Activated T-cell treated with anti-CD3 and anti-CD28 coated beads, Interleukin-2, amount 50 U/mL, for 24 hours (primary cell): ENCODE measurements around the gene SPAG16.

Source experiments
- DNase-seq: peaks from one replicate; pipeline ENCODE4 v3.0.0-alpha.2; 2020
- H3K27ac Mint-ChIP-seq: 2 replicates; pipeline ENCODE4 v1.8.0; 2020; ENCODE audit warnings: mild to moderate bottlenecking, mixed read lengths
- H3K27me3 Mint-ChIP-seq: 2 replicates; pipeline ENCODE4 v1.8.0; 2020; ENCODE audit warnings: mixed read lengths
- H3K36me3 Mint-ChIP-seq: 2 replicates; pipeline ENCODE4 v1.8.0; 2020; ENCODE audit warnings: low read depth, mixed read lengths
- H3K4me1 Mint-ChIP-seq: 2 replicates; pipeline ENCODE4 v1.8.0; 2020; ENCODE audit warnings: low read depth, mixed read lengths
- H3K4me3 Mint-ChIP-seq: 2 replicates; pipeline ENCODE4 v1.8.0; 2020; ENCODE audit warnings: mild to moderate bottlenecking, moderate library complexity, mixed read lengths
- H3K9me3 Mint-ChIP-seq: 2 replicates; pipeline ENCODE4 v1.8.0; 2020; ENCODE audit warnings: mixed read lengths

Gene SPAG16

DNA sequence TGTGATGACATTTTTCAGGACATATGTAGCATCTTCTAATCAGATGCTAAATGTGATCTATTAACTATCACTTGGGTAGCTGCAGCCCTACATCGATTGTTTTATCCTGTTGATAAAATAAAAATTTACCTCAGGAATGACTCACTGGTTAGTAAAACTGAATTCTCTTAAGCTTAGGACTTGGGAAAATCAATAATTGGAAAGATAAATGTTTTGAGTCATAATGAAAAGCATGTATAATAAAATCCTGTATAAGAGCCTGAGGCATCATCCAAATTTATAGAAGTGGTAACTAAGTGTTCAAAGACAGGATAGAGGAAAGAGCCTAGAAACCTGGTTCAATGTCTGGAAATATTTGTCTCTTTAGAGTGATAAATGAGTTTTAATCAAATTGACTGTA lies 958.5 kb downstream of the SPAG16 start:
- H3K4me1 Mint-ChIP-seq: no peaks in the 10 kb centered on the region
- H3K9me3 Mint-ChIP-seq: no peaks in the 10 kb centered on the region
- DNase-seq: no peak
- no peak overlapping the region for H3K27ac Mint-ChIP-seq
- H3K27me3 Mint-ChIP-seq: no peaks in the 10 kb centered on the region
- H3K4me3 Mint-ChIP-seq: no peak overlapping the region
- H3K36me3 Mint-ChIP-seq: no peaks in the 10 kb centered on the region

DNA sequence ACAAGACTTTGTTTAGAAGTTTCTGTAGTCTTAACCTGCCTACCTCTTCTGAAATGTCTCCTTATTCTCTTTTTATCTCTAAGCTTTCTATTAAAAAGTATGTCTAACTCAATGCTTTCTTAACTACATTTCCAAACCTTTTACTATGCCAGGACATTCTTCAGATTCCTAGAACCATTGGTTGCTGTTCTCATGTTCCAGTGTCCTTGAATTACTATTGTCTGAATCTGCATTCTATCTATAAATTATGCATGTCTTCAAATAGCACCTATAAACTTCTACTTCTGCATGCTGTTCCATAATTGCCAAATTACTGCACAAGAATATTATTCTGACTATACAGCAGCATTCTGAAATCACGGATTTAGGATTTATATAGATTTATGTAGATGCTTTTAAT lies 960.6 kb downstream of the SPAG16 start:
- DNase-seq: no peak
- no peak overlapping the region for H3K27ac Mint-ChIP-seq
- H3K36me3 Mint-ChIP-seq: no peaks in the 10 kb centered on the region
- no peaks in the 10 kb centered on the region for H3K27me3 Mint-ChIP-seq
- no peaks in the 10 kb centered on the region for H3K9me3 Mint-ChIP-seq
- H3K4me3 Mint-ChIP-seq: no peak overlapping the region
- H3K4me1 Mint-ChIP-seq: no peaks in the 10 kb centered on the region

DNA sequence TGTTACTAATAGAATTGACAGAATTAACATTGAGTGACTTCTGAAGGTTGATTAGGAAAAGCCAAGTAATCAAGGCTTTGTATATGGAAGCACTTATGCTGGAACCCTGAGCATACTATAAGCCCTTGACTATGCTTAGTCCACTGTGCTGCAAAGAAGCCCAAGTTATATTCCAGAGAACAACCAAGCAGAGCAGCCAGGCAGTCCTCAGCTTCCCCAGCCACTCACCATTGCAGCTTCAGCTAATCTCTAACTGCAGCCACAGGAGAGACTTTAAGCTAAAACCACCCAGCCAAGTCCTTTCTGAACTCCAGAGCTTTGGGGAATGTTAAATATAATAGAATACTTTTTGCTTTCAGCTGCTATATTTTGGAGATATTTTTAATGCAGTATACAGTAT lies 962.2 kb downstream of the SPAG16 start:
- no peak overlapping the region for H3K4me3 Mint-ChIP-seq
- no peaks in the 10 kb centered on the region for H3K36me3 Mint-ChIP-seq
- no peaks in the 10 kb centered on the region for H3K4me1 Mint-ChIP-seq
- H3K27ac Mint-ChIP-seq: no peak overlapping the region
- no peaks in the 10 kb centered on the region for H3K27me3 Mint-ChIP-seq
- DNase-seq: no peak
- no peaks in the 10 kb centered on the region for H3K9me3 Mint-ChIP-seq

DNA sequence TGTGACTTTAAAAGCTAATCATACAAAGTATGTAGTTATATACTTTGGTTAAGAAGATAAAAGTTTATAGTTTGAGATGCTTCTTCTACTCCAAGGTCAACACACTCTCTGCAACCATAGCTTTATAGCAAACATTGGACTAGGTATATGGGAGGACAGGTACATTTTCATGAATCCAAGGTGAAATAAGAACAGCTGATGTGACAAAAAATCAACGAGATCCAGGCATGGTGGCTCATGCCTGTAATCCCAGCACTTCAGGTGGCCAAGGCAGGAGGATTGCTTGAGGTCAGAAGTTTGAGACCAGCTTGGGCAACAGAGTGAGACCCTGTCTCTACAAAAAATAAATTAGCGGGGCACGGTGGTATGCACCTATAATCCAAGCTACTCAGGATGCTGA lies 963.3 kb downstream of the SPAG16 start:
- no peak overlapping the region for H3K27ac Mint-ChIP-seq
- H3K4me1 Mint-ChIP-seq: no peaks in the 10 kb centered on the region
- no peak overlapping the region for H3K4me3 Mint-ChIP-seq
- H3K27me3 Mint-ChIP-seq: no peaks in the 10 kb centered on the region
- H3K9me3 Mint-ChIP-seq: no peaks in the 10 kb centered on the region
- no peaks in the 10 kb centered on the region for H3K36me3 Mint-ChIP-seq
- DNase-seq: no peak

DNA sequence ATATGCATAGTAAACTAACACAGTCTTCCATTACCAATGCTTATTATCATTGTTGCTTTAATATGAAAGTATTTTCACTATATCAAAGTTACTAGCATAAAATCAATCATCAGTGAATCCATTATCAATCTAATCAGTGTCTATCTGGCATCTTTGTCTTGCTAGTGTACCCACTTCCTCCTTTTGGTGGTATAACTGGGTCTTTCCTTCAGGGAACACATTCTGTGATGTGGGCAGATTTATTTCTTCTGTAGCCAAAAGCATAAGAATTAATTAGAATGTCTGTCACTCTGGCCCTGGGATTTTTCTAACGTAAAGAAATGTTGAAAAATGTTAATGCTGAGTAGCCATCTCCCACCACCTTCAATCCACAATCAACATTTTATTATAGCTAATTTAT lies 970.8 kb downstream of the SPAG16 start:
- Mint-ChIP-seq H3K4me1 (no peaks in the 10 kb centered on the region), H3K9me3 (peaks cover 2% of the 10 kb centered on the region), H3K27ac (no peak overlapping the region), H3K27me3 (no peaks in the 10 kb centered on the region), H3K36me3 (no peaks in the 10 kb centered on the region), H3K4me3 (no peak overlapping the region)
- DNase-seq: no peak

DNA sequence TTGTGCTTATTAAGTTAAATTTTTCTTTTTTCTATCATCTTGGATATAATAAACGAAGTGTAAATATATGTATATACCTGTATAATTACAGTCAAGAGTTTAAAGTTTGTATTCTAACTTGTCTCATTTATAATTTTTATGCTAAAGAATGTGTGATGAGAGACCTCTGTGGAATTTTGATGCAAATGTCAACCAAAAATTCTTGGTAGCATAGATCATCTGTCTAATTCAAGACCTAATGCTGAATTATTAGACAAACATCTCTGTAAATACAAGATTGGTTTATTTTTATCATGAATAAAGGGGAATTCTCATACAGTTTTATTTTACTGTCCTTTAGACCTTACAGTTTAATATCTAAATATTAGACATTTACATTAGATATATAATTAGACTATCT lies 977.4 kb downstream of the SPAG16 start:
- no peaks in the 10 kb centered on the region for H3K4me1 Mint-ChIP-seq
- H3K4me3 Mint-ChIP-seq: no peak overlapping the region
- no peak overlapping the region for H3K27ac Mint-ChIP-seq
- H3K36me3 Mint-ChIP-seq: no peaks in the 10 kb centered on the region
- DNase-seq: no peak
- H3K9me3 Mint-ChIP-seq: peaks cover 4% of the 10 kb centered on the region
- no peaks in the 10 kb centered on the region for H3K27me3 Mint-ChIP-seq

DNA sequence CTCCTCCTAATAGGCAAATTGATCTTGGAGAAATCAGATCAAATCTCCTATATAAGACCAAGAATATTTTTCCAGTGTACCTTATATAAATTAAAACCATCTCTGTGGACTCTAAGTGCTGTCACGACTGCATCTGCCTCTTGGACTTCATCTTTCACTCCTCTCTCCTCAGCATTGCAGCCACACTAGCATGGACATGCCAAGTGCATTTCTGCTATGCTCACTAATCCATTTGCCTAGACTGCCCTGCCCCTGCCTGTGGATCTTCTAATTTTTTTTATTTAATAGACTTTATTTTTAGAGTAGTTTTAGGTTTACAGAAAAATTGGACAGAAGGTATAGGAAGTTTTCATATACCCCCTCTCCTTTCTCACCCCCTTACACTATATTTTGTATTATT lies 979.9 kb downstream of the SPAG16 start:
- no peaks in the 10 kb centered on the region for H3K4me1 Mint-ChIP-seq
- H3K27me3 Mint-ChIP-seq: no peaks in the 10 kb centered on the region
- H3K9me3 Mint-ChIP-seq: peaks cover 4% of the 10 kb centered on the region
- DNase-seq: no peak
- no peak overlapping the region for H3K4me3 Mint-ChIP-seq
- no peak overlapping the region for H3K27ac Mint-ChIP-seq
- no peaks in the 10 kb centered on the region for H3K36me3 Mint-ChIP-seq

DNA sequence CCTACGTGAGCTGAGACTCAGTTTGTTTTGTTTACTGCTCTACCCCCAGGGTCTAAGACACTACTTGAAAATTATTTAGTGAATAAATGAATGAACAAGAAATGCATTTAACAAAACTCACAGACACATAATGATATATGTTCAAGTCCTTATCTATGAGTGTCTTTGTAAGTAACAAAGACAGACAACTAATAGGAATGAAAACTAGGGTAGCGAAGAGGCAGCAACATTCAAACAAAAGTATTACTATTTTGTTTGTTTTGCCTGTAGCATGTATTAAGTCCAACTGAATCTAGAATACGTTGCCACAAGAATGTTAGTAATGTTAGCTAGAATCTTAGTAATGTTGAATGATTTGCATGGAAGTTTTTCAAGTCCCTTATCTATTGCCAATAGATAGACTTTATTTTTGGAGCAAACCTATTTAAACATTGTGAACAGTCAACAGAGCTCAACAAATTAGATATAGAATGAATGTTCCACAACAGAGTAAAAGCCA lies 981.8 kb downstream of the SPAG16 start:
- Mint-ChIP-seq H3K36me3 (no peaks in the 10 kb centered on the region), H3K4me1 (no peaks in the 10 kb centered on the region), H3K4me3 (no peak overlapping the region), H3K27me3 (no peaks in the 10 kb centered on the region), H3K27ac (no peak overlapping the region), H3K9me3 (peaks cover 2% of the 10 kb centered on the region)
- no peak for DNase-seq

DNA sequence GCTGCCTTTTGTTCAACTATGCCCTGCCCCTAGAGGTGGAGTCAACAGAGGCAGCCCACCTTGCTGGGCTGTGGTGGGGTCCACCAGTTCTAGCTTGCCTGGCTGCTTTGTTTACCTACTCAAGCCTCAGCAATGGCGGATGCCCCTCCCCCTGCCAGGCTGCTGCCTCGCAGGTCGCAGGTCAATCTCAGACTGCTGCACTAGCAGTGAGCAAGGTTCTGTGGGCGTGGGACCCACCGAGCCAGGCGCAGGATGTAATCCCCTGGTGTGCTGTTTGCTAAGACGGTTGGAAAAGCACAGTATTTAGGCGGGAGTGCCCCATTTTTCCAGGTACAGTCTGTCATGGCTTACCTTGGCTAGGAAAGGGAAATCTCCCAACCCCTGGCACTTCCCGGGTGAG lies 993.6 kb downstream of the SPAG16 start:
- Mint-ChIP-seq H3K9me3 (peaks cover 2% of the 10 kb centered on the region), H3K27ac (no peak overlapping the region), H3K27me3 (no peaks in the 10 kb centered on the region), H3K4me1 (no peaks in the 10 kb centered on the region), H3K4me3 (no peak overlapping the region), H3K36me3 (no peaks in the 10 kb centered on the region)
- DNase-seq: no peak

DNA sequence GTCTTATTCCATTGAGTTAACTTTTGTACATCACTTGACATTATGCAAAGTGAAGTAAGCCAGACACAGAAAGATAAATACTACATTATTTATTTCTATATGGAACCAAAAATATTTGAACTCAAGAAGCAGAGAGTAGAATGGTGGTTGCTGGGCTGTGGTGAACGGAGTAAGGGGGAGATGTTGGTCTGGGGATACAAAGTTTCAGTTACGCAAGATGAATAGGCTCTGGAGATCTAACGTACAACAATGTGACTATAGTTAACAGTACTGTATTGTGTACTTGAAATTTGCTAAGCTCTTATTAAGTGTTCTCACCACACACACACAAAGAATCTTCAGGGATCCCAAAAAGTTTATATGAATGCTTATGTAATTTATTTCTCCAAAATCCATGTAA lies 1001.7 kb downstream of the SPAG16 start:
- no peak for DNase-seq
- Mint-ChIP-seq H3K4me1 (no peaks in the 10 kb centered on the region), H3K9me3 (peaks cover 4% of the 10 kb centered on the region), H3K4me3 (no peak overlapping the region), H3K27me3 (no peaks in the 10 kb centered on the region), H3K27ac (no peak overlapping the region), H3K36me3 (no peaks in the 10 kb centered on the region)

DNA sequence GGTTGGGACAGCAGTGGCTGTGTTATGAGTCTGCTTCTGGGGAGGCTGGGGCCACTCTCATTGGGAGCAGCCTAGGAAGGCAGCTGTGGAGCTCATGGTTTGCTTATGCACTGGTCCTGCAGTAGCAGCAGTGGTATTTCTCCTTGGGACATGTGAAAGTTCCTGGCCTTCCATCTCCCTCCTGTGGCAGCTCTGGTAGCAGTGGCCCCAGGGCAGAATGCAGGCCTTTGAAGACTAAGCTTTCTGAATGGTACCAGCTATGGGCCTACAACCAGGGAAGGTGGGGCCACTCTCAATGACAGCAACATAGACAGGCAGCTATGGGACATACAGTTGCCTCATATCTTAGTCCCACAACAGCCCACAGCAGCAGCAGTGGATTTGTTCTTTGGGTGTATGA lies 1009.3 kb downstream of the SPAG16 start:
- Mint-ChIP-seq H3K4me1 (no peaks in the 10 kb centered on the region), H3K36me3 (no peaks in the 10 kb centered on the region), H3K9me3 (peaks cover 18% of the 10 kb centered on the region), H3K27ac (no peak overlapping the region), H3K4me3 (no peak overlapping the region), H3K27me3 (no peaks in the 10 kb centered on the region)
- DNase-seq: no peak

DNA sequence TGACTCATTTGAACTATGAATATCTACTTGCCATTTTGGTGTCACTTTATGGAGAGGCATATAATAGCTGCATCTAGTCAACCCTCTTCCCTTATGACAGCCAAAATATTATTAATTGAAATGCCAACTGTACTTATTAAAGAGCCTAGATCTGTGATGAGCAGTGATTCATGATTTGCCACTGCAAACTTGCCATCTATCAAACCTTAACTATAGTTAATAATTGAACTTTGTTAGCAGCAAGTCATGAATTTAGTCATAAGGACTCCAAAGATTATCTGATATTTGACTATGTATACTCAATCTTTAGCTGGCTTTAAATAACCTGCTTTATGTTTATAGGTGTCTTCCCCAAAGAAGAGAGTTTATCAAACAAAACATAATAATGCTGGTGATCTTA lies 1010.2 kb downstream of the SPAG16 start:
- Mint-ChIP-seq H3K27me3 (no peaks in the 10 kb centered on the region), H3K4me1 (no peaks in the 10 kb centered on the region), H3K4me3 (no peak overlapping the region), H3K27ac (no peak overlapping the region), H3K36me3 (no peaks in the 10 kb centered on the region), H3K9me3 (peaks cover 15% of the 10 kb centered on the region)
- DNase-seq: no peak

DNA sequence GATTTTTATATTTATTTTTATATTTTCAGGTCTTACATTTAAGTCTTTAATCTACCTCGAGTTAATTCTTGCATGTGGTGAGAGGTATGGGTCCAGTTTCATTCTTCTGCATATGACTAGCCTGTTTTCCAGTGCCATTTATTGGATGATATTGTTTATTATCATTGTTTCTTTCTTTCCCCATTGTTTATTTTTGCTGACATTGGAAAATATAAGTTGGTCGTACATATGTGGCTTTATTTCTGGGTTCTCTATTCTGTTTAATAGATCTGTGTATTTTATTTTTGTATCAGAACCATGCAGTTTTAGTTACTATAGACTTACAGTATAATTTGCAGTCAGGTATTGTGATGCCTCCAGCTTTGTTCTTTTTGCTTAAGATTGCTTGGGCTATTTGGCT lies 1013.2 kb downstream of the SPAG16 start:
- peaks cover 8% of the 10 kb centered on the region for H3K9me3 Mint-ChIP-seq
- H3K4me1 Mint-ChIP-seq: no peaks in the 10 kb centered on the region
- DNase-seq: no peak
- no peak overlapping the region for H3K4me3 Mint-ChIP-seq
- no peaks in the 10 kb centered on the region for H3K27me3 Mint-ChIP-seq
- no peaks in the 10 kb centered on the region for H3K36me3 Mint-ChIP-seq
- no peak overlapping the region for H3K27ac Mint-ChIP-seq

DNA sequence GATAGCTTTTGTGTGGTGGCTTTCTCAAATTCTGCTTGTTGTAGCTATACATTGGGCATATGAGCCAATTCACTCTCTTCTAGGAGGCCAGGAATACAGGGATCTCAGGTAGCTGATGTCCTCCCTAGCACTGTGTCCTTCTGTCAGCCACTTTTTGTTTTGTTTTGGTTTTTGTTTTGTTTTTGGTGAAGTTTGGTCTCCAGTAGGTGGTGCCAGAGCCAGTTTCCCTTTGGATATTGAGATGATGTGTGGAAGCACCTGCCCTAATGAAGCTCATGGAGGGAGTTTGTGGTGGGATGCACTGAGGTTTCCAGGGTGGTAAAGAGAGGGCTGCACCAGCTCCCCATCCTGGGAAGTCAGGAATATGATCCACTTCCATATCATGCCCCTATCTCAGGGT lies 1026.1 kb downstream of the SPAG16 start:
- no peak overlapping the region for H3K27ac Mint-ChIP-seq

DNA sequence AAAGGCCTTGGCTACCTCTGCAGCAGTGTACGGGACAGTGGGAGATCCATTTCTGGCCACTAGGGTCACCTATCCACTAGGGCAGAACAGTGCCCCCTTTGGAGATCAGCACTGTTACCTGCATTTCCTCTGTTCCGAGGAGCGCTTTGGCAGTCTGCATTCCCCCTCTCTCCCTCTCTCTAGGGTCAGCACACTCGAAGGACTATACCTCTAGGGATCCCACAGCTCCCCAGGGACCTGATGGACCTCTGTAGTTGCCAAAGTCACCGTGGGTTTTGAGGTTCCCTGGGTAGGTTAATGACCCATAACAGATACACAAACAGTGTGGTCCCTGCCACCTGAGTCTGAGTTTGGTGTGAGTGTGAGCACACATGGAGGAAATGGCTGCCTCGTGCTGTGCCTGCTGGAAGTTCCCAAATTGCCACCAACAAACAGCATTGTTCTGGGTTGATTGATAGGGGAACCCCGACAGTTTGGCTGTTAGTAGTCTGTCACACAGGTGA lies 1026.8 kb downstream of the SPAG16 start:
- no peak overlapping the region for H3K4me3 Mint-ChIP-seq
- H3K9me3 Mint-ChIP-seq: peaks cover 5% of the 10 kb centered on the region

More for the DNA sequence above, 1026.1 kb downstream of the SPAG16 start:
- Mint-ChIP-seq H3K4me3 (no peak overlapping the region), H3K27me3 (no peaks in the 10 kb centered on the region), H3K9me3 (peaks cover 5% of the 10 kb centered on the region), H3K36me3 (no peaks in the 10 kb centered on the region), H3K4me1 (no peaks in the 10 kb centered on the region)
- DNase-seq: no peak

More for the DNA sequence above, 1026.8 kb downstream of the SPAG16 start:
- Mint-ChIP-seq H3K27me3 (no peaks in the 10 kb centered on the region), H3K27ac (no peak overlapping the region), H3K4me1 (no peaks in the 10 kb centered on the region), H3K36me3 (no peaks in the 10 kb centered on the region)
- no peak for DNase-seq
